Choroid plexus epithelial cell (primary cell): Measurements from ENCODE around the gene E2F3.

Experiments used
- DNase-seq: peaks from one replicate; pipeline ENCODE4 v3.0.0-alpha.2; 2010; ENCODE audit warnings: low read depth
- H3K4me3 ChIP-seq: 2 replicates; pipeline ENCODE4 v1.5.1; 2011; ENCODE audit warnings: low read depth, mild to moderate bottlenecking, control low read depth, low read length, moderate library complexity
- TF ChIP-seq, protein P1 (sequence below): conservative IDR thresholded peaks from 2 replicates; pipeline ENCODE4 v1.5.1; 2011; ENCODE audit warnings: low read depth, mild to moderate bottlenecking, control low read depth, inconsistent platforms, low read length, moderate library complexity

The E2F3 gene

DNA sequence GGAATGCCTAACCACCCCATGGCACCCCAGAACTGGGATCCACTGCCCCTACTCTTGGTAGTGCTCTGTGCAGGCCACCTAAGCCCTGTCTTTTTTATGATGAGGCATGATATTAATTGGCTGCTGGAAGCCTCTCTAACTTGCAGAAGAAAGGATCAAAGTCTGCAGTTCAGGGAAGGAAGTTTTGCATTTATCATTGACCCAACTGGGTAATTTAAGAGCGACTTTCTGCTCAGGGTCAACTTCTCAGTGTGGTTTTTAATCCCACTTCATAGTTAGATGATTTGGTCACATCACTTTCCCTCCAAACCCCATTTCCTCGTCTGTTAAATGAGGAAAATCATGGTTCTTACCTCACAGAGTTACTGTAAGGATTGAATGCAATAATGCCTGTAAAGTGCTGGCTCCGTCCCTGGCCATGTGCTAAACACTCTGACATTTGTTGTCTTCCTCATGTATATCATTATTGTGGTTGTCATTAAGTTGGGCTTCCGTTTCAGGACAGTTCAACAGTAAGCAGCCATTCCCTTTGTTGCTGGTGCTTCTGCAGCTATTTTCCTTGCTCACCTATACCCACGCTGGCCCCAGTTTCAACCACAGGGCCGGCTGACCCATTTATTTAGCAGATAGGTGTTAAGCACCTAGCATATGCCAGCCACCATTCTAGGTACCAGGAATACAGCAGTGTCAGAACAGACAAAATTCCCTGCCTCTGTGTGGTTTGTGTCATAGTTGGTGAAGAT, 14.2 kb downstream of the E2F3 start:
- DNase-seq, result no peak
- H3K4me3 ChIP-seq, result no peak overlapping the region
- TF ChIP-seq, protein P1, sequence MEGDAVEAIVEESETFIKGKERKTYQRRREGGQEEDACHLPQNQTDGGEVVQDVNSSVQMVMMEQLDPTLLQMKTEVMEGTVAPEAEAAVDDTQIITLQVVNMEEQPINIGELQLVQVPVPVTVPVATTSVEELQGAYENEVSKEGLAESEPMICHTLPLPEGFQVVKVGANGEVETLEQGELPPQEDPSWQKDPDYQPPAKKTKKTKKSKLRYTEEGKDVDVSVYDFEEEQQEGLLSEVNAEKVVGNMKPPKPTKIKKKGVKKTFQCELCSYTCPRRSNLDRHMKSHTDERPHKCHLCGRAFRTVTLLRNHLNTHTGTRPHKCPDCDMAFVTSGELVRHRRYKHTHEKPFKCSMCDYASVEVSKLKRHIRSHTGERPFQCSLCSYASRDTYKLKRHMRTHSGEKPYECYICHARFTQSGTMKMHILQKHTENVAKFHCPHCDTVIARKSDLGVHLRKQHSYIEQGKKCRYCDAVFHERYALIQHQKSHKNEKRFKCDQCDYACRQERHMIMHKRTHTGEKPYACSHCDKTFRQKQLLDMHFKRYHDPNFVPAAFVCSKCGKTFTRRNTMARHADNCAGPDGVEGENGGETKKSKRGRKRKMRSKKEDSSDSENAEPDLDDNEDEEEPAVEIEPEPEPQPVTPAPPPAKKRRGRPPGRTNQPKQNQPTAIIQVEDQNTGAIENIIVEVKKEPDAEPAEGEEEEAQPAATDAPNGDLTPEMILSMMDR, result no peak

DNA sequence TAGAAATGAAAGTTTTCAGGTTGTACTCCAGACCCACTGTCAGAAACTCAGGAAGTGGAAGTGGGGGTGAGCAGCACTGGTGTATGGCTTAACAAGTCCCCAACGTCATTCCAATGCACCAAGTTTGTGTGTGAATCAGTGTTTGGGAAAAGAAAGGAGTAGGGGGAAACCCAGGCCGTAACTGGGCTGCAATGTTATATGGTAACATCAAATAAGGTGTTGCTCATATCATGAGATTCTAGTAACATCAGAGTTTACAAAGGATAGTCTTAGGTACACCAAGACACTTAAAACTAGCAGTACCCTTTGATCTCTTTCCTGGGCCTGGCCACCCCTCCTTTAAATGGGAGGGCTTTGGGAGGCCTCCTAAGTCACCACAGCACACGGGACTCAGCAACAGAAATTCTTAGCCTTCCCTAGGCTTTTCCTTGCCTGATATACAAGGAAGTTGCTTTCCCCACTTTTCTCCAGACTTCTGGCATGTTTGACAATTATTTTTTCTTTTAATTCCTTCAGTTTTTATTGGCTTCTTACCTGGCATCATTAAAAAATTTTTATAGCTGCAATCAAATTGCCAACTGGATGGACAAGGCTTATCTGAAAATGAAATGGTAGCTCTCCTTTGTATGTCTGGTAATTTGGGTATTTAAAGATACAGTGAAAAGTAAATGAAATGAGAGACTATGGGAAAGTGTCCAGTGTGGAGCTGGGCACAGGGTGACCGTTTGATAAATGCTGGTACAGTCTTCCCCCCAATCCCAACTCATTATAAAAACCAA, 15.1 kb downstream of the E2F3 start:
- H3K4me3 ChIP-seq, result no peak overlapping the region
- peak; percentile 19 for DNase-seq
- TF ChIP-seq, protein P1, result no peak

DNA sequence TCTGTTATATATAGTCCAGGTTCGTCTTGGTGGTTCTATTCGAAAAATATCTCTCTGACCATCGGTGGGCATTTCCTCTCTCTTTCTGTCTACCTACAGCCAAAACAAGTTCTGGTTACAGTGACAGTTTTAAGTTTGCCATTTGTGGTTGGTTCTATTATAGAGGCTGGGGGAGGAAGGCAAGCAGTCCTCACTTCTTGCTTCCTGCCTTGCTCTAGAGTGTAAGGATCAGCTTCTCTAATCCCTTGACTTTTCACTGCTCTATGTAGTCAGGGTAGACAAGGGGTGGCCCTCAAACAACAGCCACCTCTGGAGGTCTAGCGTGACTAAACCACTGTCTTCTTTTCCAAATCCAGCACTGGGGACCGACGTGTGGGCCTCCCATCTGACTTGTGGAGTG, 16.1 kb downstream of the E2F3 start:
- H3K4me3 ChIP-seq, result no peak overlapping the region
- TF ChIP-seq, protein P1, result no peak
- DNase-seq, result no peak

DNA sequence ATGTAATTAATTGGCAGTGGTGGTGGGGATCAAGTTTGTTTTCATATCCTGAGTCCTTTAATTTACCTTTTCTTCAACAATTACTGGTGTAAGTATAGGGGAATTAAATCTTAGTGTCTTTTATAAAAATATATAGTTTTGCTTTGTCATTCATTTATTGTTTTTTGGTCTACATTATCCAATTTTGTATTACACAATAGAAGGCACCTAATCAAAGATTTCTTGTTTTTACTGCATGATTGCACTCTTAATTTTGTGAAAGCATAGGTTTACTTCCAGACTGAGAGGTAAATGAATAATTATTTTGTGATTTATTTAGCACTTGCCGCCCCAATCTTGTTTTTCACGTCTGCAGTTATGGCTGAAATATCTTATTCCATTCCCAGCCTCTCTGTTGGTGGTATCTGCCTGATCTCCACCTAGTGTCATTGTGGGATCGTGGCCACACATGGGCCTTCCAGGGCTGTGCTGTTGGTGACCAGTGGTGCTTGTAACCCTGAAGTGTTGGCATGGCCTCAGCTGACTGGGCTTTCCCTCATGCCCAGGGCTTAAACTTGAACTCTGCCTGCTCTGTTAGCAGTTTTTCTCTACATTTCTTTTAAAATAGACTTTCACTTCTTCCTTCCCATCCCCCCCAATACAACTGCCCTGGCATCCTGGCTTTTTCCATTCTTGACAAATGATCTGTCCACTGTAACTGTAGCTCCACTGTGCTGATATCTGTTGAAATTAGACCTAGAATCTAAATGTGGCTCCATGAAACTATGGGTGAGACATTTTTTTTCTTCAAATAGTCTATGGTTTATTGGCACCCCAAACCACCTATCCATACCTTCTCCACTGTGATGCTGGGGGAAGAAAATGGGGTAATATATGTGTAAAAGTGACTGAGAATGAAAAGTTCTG, 24.8 kb downstream of the E2F3 start:
- no peak overlapping the region for H3K4me3 ChIP-seq
- TF ChIP-seq, protein P1, result no peak
- no peak for DNase-seq

DNA sequence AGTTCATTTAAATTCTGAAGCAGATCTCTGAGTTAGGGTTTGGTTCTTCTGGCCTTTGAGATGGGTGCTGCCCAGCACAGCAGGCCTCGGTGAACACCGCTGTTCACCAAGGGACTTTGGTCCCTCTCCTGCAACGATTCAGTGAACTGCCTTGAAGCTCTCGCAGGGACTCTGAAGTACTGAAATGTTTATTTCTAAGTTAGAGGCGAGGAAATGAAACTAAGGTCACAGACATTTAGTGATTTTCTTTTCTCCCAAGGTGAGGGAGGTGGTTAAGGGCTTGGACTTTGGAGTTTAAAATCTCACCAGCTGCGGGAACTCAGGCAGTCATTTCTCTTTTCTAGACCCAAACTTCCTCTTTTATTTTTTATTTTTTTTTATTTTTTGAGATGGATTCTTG, 26.2 kb downstream of the E2F3 start:
- H3K4me3 ChIP-seq, result no peak overlapping the region
- DNase-seq, result no peak
- TF ChIP-seq, protein P1, result no peak

DNA sequence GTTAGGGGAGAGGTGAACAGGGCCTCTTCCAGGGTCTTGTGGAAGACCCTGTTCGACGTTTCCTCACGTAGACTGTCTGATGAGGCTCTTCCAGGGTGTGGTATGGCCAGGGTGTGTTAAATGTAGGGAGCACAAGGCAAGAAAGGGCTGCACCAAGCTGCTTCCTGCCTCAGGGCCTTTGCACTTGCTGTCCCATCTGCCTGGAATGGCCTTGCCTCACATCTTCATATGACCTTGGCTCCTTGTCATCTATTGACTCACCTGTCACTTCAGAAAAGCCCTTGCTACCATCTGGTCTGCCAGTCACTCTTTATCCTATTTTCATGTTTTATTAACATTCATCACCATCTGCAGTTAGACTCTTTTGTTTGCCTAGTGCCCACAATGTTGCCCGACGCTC, 31.0 kb downstream of the E2F3 start:
- no peak overlapping the region for H3K4me3 ChIP-seq

More for the DNA sequence above, 31.0 kb downstream of the E2F3 start:
- DNase-seq, result no peak
- TF ChIP-seq, protein P1, result no peak
